HG03432 (cell line): ENCODE data around the gene ZIC5.
"Not testable (repeated sequence)": the region's sequence is repeated elsewhere in the genome, so short reads cannot be mapped to it uniquely, and the experiment has no call there.

ENCODE experiments used
- ATAC-seq: cut with Tn5 transposase; IDR thresholded peaks from one replicate; pipeline ENCODE4 v1.9.1; 2021; ENCODE audit warnings: mild to moderate bottlenecking, moderate library complexity; ENCODE audit not compliant: unreplicated experiment

Gene ZIC5

GRCh38 chr13:99961636-99962035 is 9.9 kb downstream of the ZIC5 start:
- ATAC-seq: no peak

- no peak for ATAC-seq
Measured at GRCh38 chr13:99960663-99961311, 10.8 kb downstream of the ZIC5 start.

- ATAC-seq: no peak
Measured at GRCh38 chr13:99959540-99960230, 11.9 kb downstream of the ZIC5 start.

GRCh38 chr13:99959127-99959539 is 12.4 kb downstream of the ZIC5 start:
- ATAC-seq: no peak

- ATAC-seq: no peak
Measured at GRCh38 chr13:99958406-99959126, 13.0 kb downstream of the ZIC5 start.

- no peak for ATAC-seq
Measured at GRCh38 chr13:99956473-99957349, 14.9 kb downstream of the ZIC5 start.

- ATAC-seq: no peak
Measured at GRCh38 chr13:99955747-99956472, 15.7 kb downstream of the ZIC5 start.

- ATAC-seq: no peak
Measured at GRCh38 chr13:99955107-99955746, 16.3 kb downstream of the ZIC5 start.

- no peak for ATAC-seq
Measured at GRCh38 chr13:99953138-99953755, 18.3 kb downstream of the ZIC5 start.

- not testable (repeated sequence) for ATAC-seq
Measured at GRCh38 chr13:99951666-99952065, 19.9 kb downstream of the ZIC5 start.

- no peak for ATAC-seq
Measured at GRCh38 chr13:99949679-99950413, 21.7 kb downstream of the ZIC5 start.

GRCh38 chr13:99948907-99949678 is 22.5 kb downstream of the ZIC5 start:
- no peak for ATAC-seq

- no peak for ATAC-seq
Measured at GRCh38 chr13:99948411-99948810, 23.2 kb downstream of the ZIC5 start.

GRCh38 chr13:99947666-99948065 is 23.9 kb downstream of the ZIC5 start:
- no peak for ATAC-seq

- ATAC-seq: not testable (repeated sequence)
Measured at GRCh38 chr13:99945515-99945914, 26.1 kb downstream of the ZIC5 start.

GRCh38 chr13:99944606-99945005 is 27.0 kb downstream of the ZIC5 start:
- ATAC-seq: no peak

- no peak for ATAC-seq
Measured at GRCh38 chr13:99944102-99944501, 27.5 kb downstream of the ZIC5 start.

- ATAC-seq: no peak
Measured at GRCh38 chr13:99941911-99942310, 29.7 kb downstream of the ZIC5 start.
